HG03108 (cell line): Measurements from ENCODE around the gene CIDEC.
"Not testable (repeated sequence)": the region's sequence is repeated elsewhere in the genome, so short reads cannot be mapped to it uniquely, and the experiment has no call there.

Experiments
- ATAC-seq: cut with Tn5 transposase; IDR thresholded peaks from one replicate; pipeline ENCODE4 v1.9.1; 2021; ENCODE audit warnings: moderate library complexity; ENCODE audit not compliant: unreplicated experiment

CIDEC gene

GRCh38 chr3:9851383-9851782, 28.7 kb downstream of the CIDEC start:
- not testable (repeated sequence) for ATAC-seq

- not testable (repeated sequence) for ATAC-seq
Observed at GRCh38 chr3:9848860-9849259, 31.2 kb downstream of the CIDEC start.

GRCh38 chr3:9847870-9848269, 32.2 kb downstream of the CIDEC start:
- not testable (repeated sequence) for ATAC-seq

- no peak for ATAC-seq
Observed at GRCh38 chr3:9846931-9847488, 33.0 kb downstream of the CIDEC start.

- ATAC-seq = no peak
Observed at GRCh38 chr3:9846231-9846630, 33.8 kb downstream of the CIDEC start.

GRCh38 chr3:9843715-9844438, 36.2 kb downstream of the CIDEC start, which contains the start of gene RPUSD3:
Gene RPUSD3, minus strand, starts transcription at chr3:9844008. Its CDS starts 18 bp downstream, at chr3:9843990.
- ATAC-seq = peak; percentile 98

- no peak for ATAC-seq
Observed at GRCh38 chr3:9841015-9841414, 39.0 kb downstream of the CIDEC start.

- ATAC-seq = no peak
Observed at GRCh38 chr3:9838856-9839255, 41.2 kb downstream of the CIDEC start.

GRCh38 chr3:9837701-9838582, 42.1 kb downstream of the CIDEC start:
- ATAC-seq = no peak

GRCh38 chr3:9834520-9835380, 45.3 kb downstream of the CIDEC start:
- no peak for ATAC-seq

- ATAC-seq = no peak
Observed at GRCh38 chr3:9833078-9833477, 47.0 kb downstream of the CIDEC start.

GRCh38 chr3:9831253-9831652, 48.8 kb downstream of the CIDEC start:
- no peak for ATAC-seq

GRCh38 chr3:9828801-9829755, 51.0 kb downstream of the CIDEC start:
- ATAC-seq = no peak

- ATAC-seq = no peak
Observed at GRCh38 chr3:9826815-9827573, 53.1 kb downstream of the CIDEC start.

- no peak for ATAC-seq
Observed at GRCh38 chr3:9825451-9826040, 54.5 kb downstream of the CIDEC start.

- ATAC-seq = no peak
Observed at GRCh38 chr3:9820946-9821345, 59.1 kb downstream of the CIDEC start.

- ATAC-seq = no peak
Observed at GRCh38 chr3:9820543-9820942, 59.5 kb downstream of the CIDEC start.

- ATAC-seq = no peak
Observed at GRCh38 chr3:9818666-9819335, 61.3 kb downstream of the CIDEC start.
